ENCODE measurements around the gene DIP2C. TPM values are rescaled to one million over a fixed set of nuclear protein-coding genes. Genes with fewer than 3 reads are reported as not detected.

Gene DIP2C
- total and polyA plus RNA-seq, 7 experiments from 2014 or later, result 1.1 to 8.7 (median 4.5) TPM

- Histone ChIP-seq H3K4me1 (ENCODE audit: control insufficient read depth in 2 of 2, insufficient read depth in 2 of 2, low read length in 2 of 2) (no peaks in the 10 kb centered on the region), H3K4me3 (ENCODE audit: low read length) (no peak overlapping the region), H3K9me3 (ENCODE audit: control insufficient read depth in 2 of 3, low read length in 3 of 3) (no peaks in the 10 kb centered on the region), H3K36me3 (ENCODE audit: control insufficient read depth in 2 of 3, insufficient read depth in 3 of 3, low read length in 3 of 3) (peaks cover 0 to 6% (median 6%) of the 10 kb centered on the region in 3 experiments), H3K27me3 (ENCODE audit: control insufficient read depth in 2 of 2, insufficient read depth in 2 of 2, low read length in 2 of 2) (no peaks in the 10 kb centered on the region), H3K27ac (ENCODE audit: low read depth, low read length) (no peak overlapping the region)
- peaks cover 0 to 17% (median 5%) of the 10 kb centered on the region in 5 donors for H3K36me3 Mint-ChIP-seq
- no peaks in the 10 kb centered on the region for H3K9me3 Mint-ChIP-seq
- no peak overlapping the region for H3K27ac Mint-ChIP-seq
- ChIA-PET POLR2A (no interaction called here), CTCF (no interaction called here)
- H3K27me3 Mint-ChIP-seq, result no peaks in the 10 kb centered on the region
- DNase-seq, result no peak
- no peak overlapping the region for H3K4me3 Mint-ChIP-seq
- H3K4me1 Mint-ChIP-seq, result peaks cover 0 to 11% (median 0%) of the 10 kb centered on the region in 7 donors
- no peak for ATAC-seq
- intact Hi-C loops (cut with micrococcal nuclease), result no loop called here
Observed at GRCh38 chr10:390449-391100, 298.9 kb downstream of the DIP2C start.

GRCh38 chr10:389836-390448 lies 299.5 kb downstream of the DIP2C start:
- ChIA-PET CTCF (no interaction called here), POLR2A (no interaction called here)
- no peak overlapping the region for H3K4me3 Mint-ChIP-seq
- Histone ChIP-seq H3K36me3 (ENCODE audit: control insufficient read depth in 2 of 3, insufficient read depth in 3 of 3, low read length in 3 of 3) (peaks cover 0 to 6% (median 6%) of the 10 kb centered on the region in 3 experiments), H3K9me3 (ENCODE audit: control insufficient read depth in 2 of 3, low read length in 3 of 3) (no peaks in the 10 kb centered on the region), H3K27me3 (ENCODE audit: control insufficient read depth in 2 of 2, insufficient read depth in 2 of 2, low read length in 2 of 2) (no peaks in the 10 kb centered on the region), H3K4me1 (ENCODE audit: control insufficient read depth in 2 of 2, insufficient read depth in 2 of 2, low read length in 2 of 2) (no peaks in the 10 kb centered on the region), H3K27ac (ENCODE audit: low read depth, low read length) (no peak overlapping the region), H3K4me3 (ENCODE audit: low read length) (no peak overlapping the region)
- ATAC-seq (no peak), DNase-seq (no peak)
- peaks cover 0 to 21% (median 5%) of the 10 kb centered on the region in 5 donors for H3K36me3 Mint-ChIP-seq
- intact Hi-C loops (cut with micrococcal nuclease), result no loop called here
- peak overlapping the region in 1 of 9 donors; percentile 76 for H3K27ac Mint-ChIP-seq
- peaks cover 0 to 11% (median 0%) of the 10 kb centered on the region in 7 donors for H3K4me1 Mint-ChIP-seq
- no peaks in the 10 kb centered on the region for H3K9me3 Mint-ChIP-seq
- no peaks in the 10 kb centered on the region for H3K27me3 Mint-ChIP-seq

GRCh38 chr10:389261-389790 lies 300.1 kb downstream of the DIP2C start:
- CTCF ChIA-PET, result no interaction called here
- peaks cover 0 to 6% (median 6%) of the 10 kb centered on the region in 3 experiments for H3K36me3 ChIP-seq (ENCODE audit: control insufficient read depth in 2 of 3, insufficient read depth in 3 of 3, low read length in 3 of 3)
- no peak overlapping the region for H3K27ac ChIP-seq (ENCODE audit: low read depth, low read length)
- no peaks in the 10 kb centered on the region for H3K27me3 ChIP-seq (ENCODE audit: control insufficient read depth in 2 of 2, insufficient read depth in 2 of 2, low read length in 2 of 2)
- intact Hi-C loops (cut with micrococcal nuclease), result no loop called here
- ATAC-seq (no peak), DNase-seq (no peak)
- H3K4me1 ChIP-seq (ENCODE audit: control insufficient read depth in 2 of 2, insufficient read depth in 2 of 2, low read length in 2 of 2), result no peaks in the 10 kb centered on the region
- H3K27ac Mint-ChIP-seq, result no peak overlapping the region
- H3K9me3 ChIP-seq (ENCODE audit: control insufficient read depth in 2 of 3, low read length in 3 of 3), result no peaks in the 10 kb centered on the region
- POLR2A ChIA-PET, result no interaction called here
- no peaks in the 10 kb centered on the region for H3K27me3 Mint-ChIP-seq
- no peak overlapping the region for H3K4me3 Mint-ChIP-seq
- peaks cover 0 to 11% (median 0%) of the 10 kb centered on the region in 7 donors for H3K4me1 Mint-ChIP-seq
- H3K36me3 Mint-ChIP-seq, result peaks cover 0 to 21% (median 5%) of the 10 kb centered on the region in 5 donors
- no peak overlapping the region for H3K4me3 ChIP-seq (ENCODE audit: low read length)
- H3K9me3 Mint-ChIP-seq, result no peaks in the 10 kb centered on the region

- H3K9me3 Mint-ChIP-seq, result no peaks in the 10 kb centered on the region
Observed at GRCh38 chr10:388661-389045, 300.8 kb downstream of the DIP2C start.

DNA sequence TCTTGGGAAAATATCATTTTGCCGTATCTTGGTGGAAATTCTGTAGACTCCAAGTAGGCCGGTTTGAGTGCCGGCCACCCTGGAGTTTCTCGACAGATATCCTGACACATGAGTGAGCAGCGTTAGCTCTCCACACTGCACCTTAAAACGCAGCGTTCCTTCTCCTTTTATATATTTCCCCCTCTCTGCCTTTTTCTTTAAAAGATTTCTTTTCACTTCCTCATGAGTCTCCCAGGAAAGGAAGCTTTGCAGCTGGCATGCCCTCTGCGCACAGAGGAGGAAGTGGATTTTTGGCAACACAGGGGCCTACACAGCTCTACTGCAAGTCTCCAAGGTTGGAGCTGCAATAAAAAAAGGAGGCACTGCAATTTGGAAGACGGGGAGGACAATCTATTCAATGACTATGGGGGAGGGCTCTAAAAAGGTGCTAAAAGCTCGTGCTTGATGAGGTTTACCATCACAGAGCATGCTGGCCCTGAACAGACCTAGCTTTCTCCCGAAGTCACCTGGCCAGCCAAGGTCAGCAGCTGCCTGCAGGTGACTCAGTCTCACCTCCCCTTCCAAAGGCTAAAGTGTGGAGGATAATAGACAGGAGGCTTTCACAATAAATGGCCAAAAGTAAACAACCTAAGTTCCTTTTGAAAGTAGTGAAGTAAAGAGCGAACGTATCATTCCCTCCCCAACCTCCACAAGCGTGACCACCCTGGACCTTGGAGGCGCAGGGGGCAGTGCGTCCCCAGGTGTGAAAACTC lies 301.4 kb downstream of the DIP2C start:
- DNase-seq, result no peak
- Histone ChIP-seq H3K27me3 (ENCODE audit: control insufficient read depth in 2 of 2, insufficient read depth in 2 of 2, low read length in 2 of 2) (no peaks in the 10 kb centered on the region), H3K4me3 (ENCODE audit: low read length) (no peak overlapping the region), H3K27ac (ENCODE audit: low read depth, low read length) (no peak overlapping the region), H3K36me3 (ENCODE audit: control insufficient read depth in 2 of 3, insufficient read depth in 3 of 3, low read length in 3 of 3) (peaks cover 0 to 6% (median 6%) of the 10 kb centered on the region in 3 experiments), H3K9me3 (ENCODE audit: control insufficient read depth in 2 of 3, low read length in 3 of 3) (no peaks in the 10 kb centered on the region), H3K4me1 (ENCODE audit: control insufficient read depth in 2 of 2, insufficient read depth in 2 of 2, low read length in 2 of 2) (no peaks in the 10 kb centered on the region)
- H3K27me3 Mint-ChIP-seq, result no peaks in the 10 kb centered on the region
- peaks cover 0 to 19% (median 5%) of the 10 kb centered on the region in 5 donors for H3K36me3 Mint-ChIP-seq
- ATAC-seq, result peak; percentile 38
- CTCF ChIA-PET, result no interaction called here
- POLR2A ChIA-PET, result interaction anchor here (0.6 to 0.7 kb wide), 2 partner anchors 17 to 84 kb away, joined by 3 read pairs; no protein-coding TSS in a partner anchor
- peaks cover 0 to 9% (median 0%) of the 10 kb centered on the region in 7 donors for H3K4me1 Mint-ChIP-seq
- peak overlapping the region in 1 of 9 donors; percentile 51 for H3K27ac Mint-ChIP-seq
- intact Hi-C loops (cut with micrococcal nuclease), result no loop called here
- H3K4me3 Mint-ChIP-seq, result no peak overlapping the region
- H3K9me3 Mint-ChIP-seq, result no peaks in the 10 kb centered on the region

More at GRCh38 chr10:388661-389045, 300.8 kb downstream of the DIP2C start:
- intact Hi-C loops (cut with micrococcal nuclease), result no loop called here
- Histone ChIP-seq H3K4me3 (ENCODE audit: low read length) (no peak overlapping the region), H3K27me3 (ENCODE audit: control insufficient read depth in 2 of 2, insufficient read depth in 2 of 2, low read length in 2 of 2) (no peaks in the 10 kb centered on the region), H3K9me3 (ENCODE audit: control insufficient read depth in 2 of 3, low read length in 3 of 3) (no peaks in the 10 kb centered on the region), H3K4me1 (ENCODE audit: control insufficient read depth in 2 of 2, insufficient read depth in 2 of 2, low read length in 2 of 2) (no peaks in the 10 kb centered on the region), H3K36me3 (ENCODE audit: control insufficient read depth in 2 of 3, insufficient read depth in 3 of 3, low read length in 3 of 3) (peaks cover 0 to 6% (median 6%) of the 10 kb centered on the region in 3 experiments), H3K27ac (ENCODE audit: low read depth, low read length) (no peak overlapping the region)
- Mint-ChIP-seq H3K27me3 (no peaks in the 10 kb centered on the region), H3K4me1 (peaks cover 0 to 11% (median 0%) of the 10 kb centered on the region in 7 donors), H3K27ac (no peak overlapping the region), H3K36me3 (peaks cover 0 to 21% (median 5%) of the 10 kb centered on the region in 5 donors), H3K4me3 (no peak overlapping the region)
- DNase-seq (no peak), ATAC-seq (no peak)
- CTCF ChIA-PET, result no interaction called here
- POLR2A ChIA-PET, result interaction anchor here (0.6 kb wide), 1 partner anchor 16 kb away, joined by 3 read pairs; no protein-coding TSS in a partner anchor

- ChIA-PET POLR2A (interaction anchor here (0.7 kb wide), 1 partner anchor 85 kb away, joined by 3 read pairs; no protein-coding TSS in a partner anchor), CTCF (no interaction called here)
- Histone ChIP-seq H3K4me3 (ENCODE audit: low read length) (no peak overlapping the region), H3K9me3 (ENCODE audit: control insufficient read depth in 2 of 3, low read length in 3 of 3) (no peaks in the 10 kb centered on the region), H3K27ac (ENCODE audit: low read depth, low read length) (no peak overlapping the region), H3K27me3 (ENCODE audit: control insufficient read depth in 2 of 2, insufficient read depth in 2 of 2, low read length in 2 of 2) (no peaks in the 10 kb centered on the region), H3K4me1 (ENCODE audit: control insufficient read depth in 2 of 2, insufficient read depth in 2 of 2, low read length in 2 of 2) (peaks cover 0 to 2% of the 10 kb centered on the region in 2 donors), H3K36me3 (ENCODE audit: control insufficient read depth in 2 of 3, insufficient read depth in 3 of 3, low read length in 3 of 3) (peaks cover 0 to 6% (median 6%) of the 10 kb centered on the region in 3 experiments)
- Mint-ChIP-seq H3K4me1 (peaks cover 0 to 5% (median under 1%) of the 10 kb centered on the region in 7 donors), H3K27ac (no peak overlapping the region), H3K4me3 (no peak overlapping the region), H3K9me3 (no peaks in the 10 kb centered on the region), H3K27me3 (no peaks in the 10 kb centered on the region), H3K36me3 (peaks cover 0 to 17% (median under 1%) of the 10 kb centered on the region in 5 donors)
- DNase-seq (no peak), ATAC-seq (no peak)
- intact Hi-C loops (cut with micrococcal nuclease), result no loop called here
Observed at GRCh38 chr10:387593-387891, 301.9 kb downstream of the DIP2C start.
